ENCODE results near the gene IFFO2.

IFFO2 gene

GRCh38 chr1:18884419-18884717 is 72.1 kb downstream of the IFFO2 start:
- no peak for TF ChIP-seq GATA2 (IDR thresholded peaks at IDR 0.05; ENCODE audit: low read depth, low read length)
- no peak for TF ChIP-seq GATA3 (IDR thresholded peaks at IDR 0.05; ENCODE audit: low read depth, low read length)

GRCh38 chr1:18883636-18884418 is 72.6 kb downstream of the IFFO2 start:
- TF ChIP-seq GATA3 (IDR thresholded peaks at IDR 0.05; ENCODE audit: low read depth, low read length): no peak
- no peak for TF ChIP-seq GATA2 (IDR thresholded peaks at IDR 0.05; ENCODE audit: low read depth, low read length)

GRCh38 chr1:18883079-18883478 is 73.4 kb downstream of the IFFO2 start:
- TF ChIP-seq GATA2 (IDR thresholded peaks at IDR 0.05; ENCODE audit: low read depth, low read length): no peak
- no peak for TF ChIP-seq GATA3 (IDR thresholded peaks at IDR 0.05; ENCODE audit: low read depth, low read length)

GRCh38 chr1:18882486-18882885 is 74.0 kb downstream of the IFFO2 start:
- TF ChIP-seq GATA2 (IDR thresholded peaks at IDR 0.05; ENCODE audit: low read depth, low read length): no peak

- TF ChIP-seq GATA3 (IDR thresholded peaks at IDR 0.05; ENCODE audit: low read depth, low read length) (no peak), GATA2 (IDR thresholded peaks at IDR 0.05; ENCODE audit: low read depth, low read length) (no peak)
Observed at GRCh38 chr1:18881642-18882431, 74.6 kb downstream of the IFFO2 start.

GRCh38 chr1:18881164-18881563 is 75.3 kb downstream of the IFFO2 start:
- TF ChIP-seq GATA2 (IDR thresholded peaks at IDR 0.05; ENCODE audit: low read depth, low read length) (no peak), GATA3 (IDR thresholded peaks at IDR 0.05; ENCODE audit: low read depth, low read length) (no peak)

- TF ChIP-seq GATA2 (IDR thresholded peaks at IDR 0.05; ENCODE audit: low read depth, low read length) (no peak), GATA3 (IDR thresholded peaks at IDR 0.05; ENCODE audit: low read depth, low read length) (no peak)
Observed at GRCh38 chr1:18880585-18880984, 75.9 kb downstream of the IFFO2 start.

- no peak; the same call in 1 of the 2 replicates for TF ChIP-seq GATA2 (IDR thresholded peaks at IDR 0.05; ENCODE audit: low read depth, low read length)
- no peak for TF ChIP-seq GATA3 (IDR thresholded peaks at IDR 0.05; ENCODE audit: low read depth, low read length)
Observed at GRCh38 chr1:18879791-18880309, 76.6 kb downstream of the IFFO2 start.

GRCh38 chr1:18879215-18879790 is 77.2 kb downstream of the IFFO2 start:
- no peak for TF ChIP-seq GATA2 (IDR thresholded peaks at IDR 0.05; ENCODE audit: low read depth, low read length)
- TF ChIP-seq GATA3 (IDR thresholded peaks at IDR 0.05; ENCODE audit: low read depth, low read length): no peak

GRCh38 chr1:18878538-18879214 is 77.8 kb downstream of the IFFO2 start:
- TF ChIP-seq GATA3 (IDR thresholded peaks at IDR 0.05; ENCODE audit: low read depth, low read length): no peak
- no peak for TF ChIP-seq GATA2 (IDR thresholded peaks at IDR 0.05; ENCODE audit: low read depth, low read length)

GRCh38 chr1:18877282-18877681 is 79.2 kb downstream of the IFFO2 start:
- TF ChIP-seq GATA2 (IDR thresholded peaks at IDR 0.05; ENCODE audit: low read depth, low read length): no peak
- TF ChIP-seq GATA3 (IDR thresholded peaks at IDR 0.05; ENCODE audit: low read depth, low read length): no peak

- TF ChIP-seq GATA2 (IDR thresholded peaks at IDR 0.05; ENCODE audit: low read depth, low read length) (no peak), GATA3 (IDR thresholded peaks at IDR 0.05; ENCODE audit: low read depth, low read length) (no peak)
Observed at GRCh38 chr1:18876210-18876609, 80.3 kb downstream of the IFFO2 start.

GRCh38 chr1:18875796-18876128 is 80.7 kb downstream of the IFFO2 start:
- TF ChIP-seq GATA2 (IDR thresholded peaks at IDR 0.05; ENCODE audit: low read depth, low read length): no peak
- no peak for TF ChIP-seq GATA3 (IDR thresholded peaks at IDR 0.05; ENCODE audit: low read depth, low read length)

- TF ChIP-seq GATA2 (IDR thresholded peaks at IDR 0.05; ENCODE audit: low read depth, low read length) (no peak), GATA3 (IDR thresholded peaks at IDR 0.05; ENCODE audit: low read depth, low read length) (no peak)
Observed at GRCh38 chr1:18875107-18875795, 81.2 kb downstream of the IFFO2 start.

Data from SH-SY5Y (cell line).